GM21381 (cell line): Measurements from ENCODE around the gene SIN3A.

ENCODE experiments used
- ATAC-seq: cut with Tn5 transposase; IDR thresholded peaks from one replicate; pipeline ENCODE4 v1.9.1; 2021; ENCODE audit warnings: mild to moderate bottlenecking, moderate library complexity; ENCODE audit not compliant: unreplicated experiment

Gene SIN3A

DNA sequence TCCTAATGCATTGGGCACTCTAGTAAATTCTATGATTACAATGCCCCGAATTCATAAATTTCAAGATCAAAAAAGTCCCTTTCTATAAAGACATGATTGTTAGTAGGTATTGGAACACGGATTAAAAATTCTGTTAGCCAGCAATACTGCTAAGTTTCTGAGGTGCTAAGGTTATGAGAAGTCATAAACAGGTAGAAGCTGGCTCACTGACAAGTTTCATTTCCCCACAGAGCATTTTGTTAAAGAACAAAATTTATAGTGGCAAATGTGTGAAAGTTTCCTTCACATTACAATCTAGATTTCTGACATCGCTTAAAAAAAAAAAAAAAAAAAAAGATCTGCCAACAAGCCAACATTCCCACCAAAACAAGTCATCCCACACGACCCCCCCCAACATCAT, 70.7 kb downstream of the SIN3A start:
- ATAC-seq = no peak

DNA sequence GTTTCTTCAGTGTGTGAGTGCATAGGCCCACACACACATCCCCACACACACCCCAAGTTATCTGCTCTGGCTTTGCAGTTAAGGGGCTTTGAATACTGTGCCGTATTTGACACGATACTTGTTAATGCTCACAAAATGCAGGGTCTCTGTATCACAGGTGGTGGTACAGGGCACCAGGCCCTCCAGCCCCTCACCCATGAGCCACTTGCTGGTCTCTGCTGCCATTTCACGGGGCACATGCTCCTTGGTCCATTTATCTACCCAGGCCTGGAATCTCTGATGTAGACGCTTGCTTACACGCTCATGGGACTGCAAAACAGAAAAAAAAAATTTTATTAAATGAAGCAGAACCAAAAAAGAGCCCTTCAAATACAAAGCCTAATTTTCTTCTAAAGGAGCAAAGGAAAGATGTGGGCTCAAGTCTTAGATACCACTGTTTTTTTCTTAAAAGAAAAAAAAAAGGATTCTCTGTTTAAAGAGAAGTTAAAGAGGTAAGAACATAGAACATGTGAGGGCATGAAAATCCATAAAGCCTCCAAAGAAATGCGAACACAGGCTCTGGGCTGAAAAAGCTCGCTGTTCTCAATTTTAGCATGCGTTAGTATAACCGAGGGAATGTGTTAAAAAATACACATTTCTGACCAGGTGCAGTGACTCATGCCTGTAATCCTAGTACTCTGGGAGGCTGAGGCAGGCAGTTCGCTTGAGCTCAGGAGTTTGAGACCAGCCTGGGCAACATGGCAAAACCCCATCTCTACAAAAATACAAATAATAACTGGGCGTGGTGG, 79.4 kb downstream of the SIN3A start:
- no peak for ATAC-seq

DNA sequence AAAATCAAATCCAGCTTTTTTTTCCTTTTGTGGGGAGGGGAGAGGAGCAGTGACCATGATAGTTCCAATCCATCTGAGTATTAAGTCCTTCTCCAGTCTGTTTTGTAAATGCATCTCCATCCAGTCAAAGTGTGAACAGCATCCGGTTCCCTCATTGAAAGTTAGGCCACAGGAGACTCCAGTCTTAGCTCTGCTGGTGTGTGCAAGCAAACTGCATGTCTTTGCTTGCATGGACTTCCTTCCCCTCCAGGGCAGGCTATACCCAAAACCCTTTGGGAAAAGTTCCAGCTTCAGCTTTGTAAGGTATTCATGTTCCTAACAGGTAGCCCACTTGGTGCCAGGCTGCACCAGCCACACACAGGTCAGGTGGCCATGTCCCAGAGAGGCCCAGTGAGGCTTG, 80.0 kb downstream of the SIN3A start:
- no peak for ATAC-seq

GRCh38 chr15:75369897-75370581, 81.5 kb downstream of the SIN3A start:
- no peak for ATAC-seq

DNA sequence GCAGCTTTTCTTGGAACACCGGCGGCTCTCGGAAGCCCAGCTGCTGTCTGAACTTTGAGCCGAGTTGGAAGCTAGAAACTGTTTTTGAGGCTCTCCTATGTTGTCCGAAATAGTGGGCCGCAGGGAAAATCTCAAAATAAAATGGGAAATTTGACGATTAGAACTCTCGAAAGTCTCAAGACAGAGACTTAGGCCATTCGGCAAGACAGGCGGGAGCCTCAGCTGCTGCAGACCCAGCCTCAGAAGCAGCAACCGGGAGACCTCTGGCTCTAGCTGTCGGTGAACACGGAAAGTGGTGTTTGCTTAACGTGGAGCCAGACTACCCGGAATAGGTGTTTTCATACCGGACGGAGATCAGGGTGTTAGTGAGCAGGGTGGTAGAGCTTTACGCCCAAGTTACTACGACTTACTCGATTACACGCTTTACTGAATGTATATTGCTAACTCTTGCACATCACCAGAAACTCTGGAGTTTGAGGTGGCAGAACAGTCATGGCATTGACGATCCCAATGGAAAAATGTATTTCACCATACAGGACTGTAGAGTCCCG, 82.7 kb downstream of the SIN3A start:
- no peak for ATAC-seq

DNA sequence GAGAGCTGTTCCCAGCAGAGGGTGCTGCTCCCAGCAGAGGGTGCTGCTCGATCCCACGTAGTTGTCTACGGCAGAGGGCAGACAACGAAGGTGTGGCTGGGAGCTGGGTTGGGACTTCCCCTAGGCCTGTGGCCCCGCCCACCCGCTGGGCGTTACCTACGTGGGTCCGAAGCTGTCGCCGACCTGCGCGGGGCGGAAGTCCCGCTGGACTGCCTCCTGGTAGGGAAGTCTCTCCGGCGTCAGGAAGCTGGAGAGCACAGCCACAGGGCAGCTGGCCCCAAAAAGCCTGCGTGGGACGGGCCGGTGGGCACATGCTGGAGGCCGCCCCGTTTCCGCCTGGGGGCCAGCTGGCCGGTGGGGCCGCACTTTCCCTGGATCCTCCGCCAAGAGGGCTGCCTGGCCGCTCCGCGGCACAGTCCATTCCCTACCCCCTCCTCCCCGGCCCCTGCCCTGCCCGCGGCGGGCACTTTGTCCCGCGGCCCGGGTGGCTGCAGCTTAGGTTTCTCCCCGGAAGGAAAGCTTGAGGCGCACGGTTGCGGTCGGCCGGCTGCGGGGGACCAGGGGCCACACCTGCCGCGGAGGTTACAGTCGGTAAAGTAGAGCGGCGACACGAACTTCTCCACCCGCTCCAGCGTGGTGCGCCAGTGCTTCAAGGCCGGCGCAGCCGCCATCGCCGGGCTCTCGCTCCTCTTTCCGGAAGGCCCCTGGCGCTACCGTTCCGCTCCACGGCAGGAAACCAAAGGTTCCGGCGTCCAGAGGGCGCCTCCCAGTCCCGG, 83.4 kb downstream of the SIN3A start, which contains the start of gene MAN2C1:
Gene MAN2C1 (minus strand): TSS at position 695 of the 776 bp plus-strand sequence. CDS start 24 bp downstream, at position 671.
- ATAC-seq = peak; percentile 83

GRCh38 chr15:75367406-75367912, 84.0 kb downstream of the SIN3A start:
- no peak for ATAC-seq

GRCh38 chr15:75367006-75367405, 84.5 kb downstream of the SIN3A start:
- ATAC-seq = no peak

- ATAC-seq = no peak
Observed at GRCh38 chr15:75366163-75366562, 85.3 kb downstream of the SIN3A start.

DNA sequence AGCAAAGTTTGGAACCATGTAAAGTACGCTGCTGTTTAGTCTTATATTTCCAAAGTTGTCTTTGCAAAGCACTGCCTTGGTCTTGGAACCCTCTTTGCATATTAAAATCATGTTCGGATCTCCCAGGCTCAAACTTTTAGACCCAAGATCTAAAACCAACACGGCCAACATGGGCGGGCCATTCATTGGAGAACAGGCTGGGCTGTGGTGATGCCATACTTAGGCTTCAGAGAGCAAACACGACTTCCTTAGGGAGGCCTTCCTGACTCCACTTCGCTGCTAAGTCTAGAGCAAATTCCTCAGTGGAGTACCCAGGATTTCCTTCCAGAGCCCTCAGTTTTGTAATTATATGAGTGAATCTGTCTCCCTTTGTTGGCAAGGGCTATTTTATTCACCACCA, 86.6 kb downstream of the SIN3A start:
- no peak for ATAC-seq

- no peak for ATAC-seq
Observed at GRCh38 chr15:75363786-75364185, 87.7 kb downstream of the SIN3A start.

DNA sequence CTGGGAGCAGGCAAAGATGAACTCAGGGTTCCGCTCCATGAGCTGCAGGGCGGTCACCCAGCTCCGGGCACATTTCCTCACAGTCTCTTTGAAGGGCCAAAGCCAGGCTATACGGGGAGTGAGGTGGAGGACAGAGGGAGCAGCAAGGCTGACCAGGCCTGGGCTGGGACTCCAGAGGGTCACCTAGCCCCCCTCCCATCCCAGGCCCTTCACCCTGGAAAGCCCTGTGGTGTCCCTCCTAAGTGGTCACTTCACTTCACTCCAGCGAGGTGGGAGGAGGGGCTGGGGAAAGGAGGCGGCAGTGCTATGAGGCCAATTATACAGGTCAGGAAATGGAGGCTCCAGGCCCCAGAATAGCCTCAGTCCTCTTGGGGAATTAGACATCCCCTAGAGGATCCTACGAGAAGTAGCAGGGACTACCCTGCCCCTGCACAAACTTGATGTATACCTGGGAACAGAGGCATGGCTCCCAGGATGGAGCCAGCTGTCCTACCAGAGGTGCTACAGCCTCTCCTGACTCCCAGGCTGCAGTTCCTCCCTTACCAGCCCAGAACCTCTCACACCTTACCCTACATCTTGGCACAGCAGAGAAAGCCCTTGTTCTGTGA, 88.7 kb downstream of the SIN3A start:
- ATAC-seq = no peak

DNA sequence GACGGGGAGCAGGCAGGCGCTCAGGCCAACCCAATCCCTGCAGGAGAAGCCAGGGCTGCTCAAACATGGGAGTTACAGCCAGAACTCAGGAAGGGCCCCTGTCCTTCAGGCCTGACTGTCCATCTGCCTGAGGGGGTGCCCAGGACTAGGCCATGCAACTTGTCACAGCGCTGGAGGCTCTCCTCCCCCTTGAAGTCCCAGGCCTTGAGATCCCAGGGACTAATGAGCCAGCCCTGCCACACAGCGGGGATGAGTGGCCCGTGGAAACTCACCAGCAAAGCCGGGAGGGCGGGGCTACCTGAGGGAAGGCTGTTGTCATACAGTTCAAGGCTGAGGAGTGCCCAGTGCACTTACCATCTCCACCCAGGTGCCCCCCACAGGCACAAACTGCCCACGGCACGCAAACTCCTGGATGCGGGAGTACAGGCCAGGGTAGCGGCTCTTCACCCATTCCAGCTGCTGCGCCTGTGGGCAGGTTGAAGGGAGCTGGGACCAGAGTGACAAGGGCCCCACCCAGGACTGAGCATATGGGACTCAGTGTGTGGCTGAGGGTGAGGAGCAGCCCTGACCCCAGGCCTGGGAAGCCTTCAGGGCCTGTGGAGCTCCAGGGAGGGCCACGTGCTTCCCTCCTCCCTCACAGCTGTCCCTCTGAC, 89.4 kb downstream of the SIN3A start:
- ATAC-seq = no peak

GRCh38 chr15:75361361-75361988, 90.0 kb downstream of the SIN3A start:
- no peak for ATAC-seq

GRCh38 chr15:75360856-75361255, 90.6 kb downstream of the SIN3A start:
- no peak for ATAC-seq

- no peak for ATAC-seq
Observed at GRCh38 chr15:75360391-75360790, 91.1 kb downstream of the SIN3A start.

DNA sequence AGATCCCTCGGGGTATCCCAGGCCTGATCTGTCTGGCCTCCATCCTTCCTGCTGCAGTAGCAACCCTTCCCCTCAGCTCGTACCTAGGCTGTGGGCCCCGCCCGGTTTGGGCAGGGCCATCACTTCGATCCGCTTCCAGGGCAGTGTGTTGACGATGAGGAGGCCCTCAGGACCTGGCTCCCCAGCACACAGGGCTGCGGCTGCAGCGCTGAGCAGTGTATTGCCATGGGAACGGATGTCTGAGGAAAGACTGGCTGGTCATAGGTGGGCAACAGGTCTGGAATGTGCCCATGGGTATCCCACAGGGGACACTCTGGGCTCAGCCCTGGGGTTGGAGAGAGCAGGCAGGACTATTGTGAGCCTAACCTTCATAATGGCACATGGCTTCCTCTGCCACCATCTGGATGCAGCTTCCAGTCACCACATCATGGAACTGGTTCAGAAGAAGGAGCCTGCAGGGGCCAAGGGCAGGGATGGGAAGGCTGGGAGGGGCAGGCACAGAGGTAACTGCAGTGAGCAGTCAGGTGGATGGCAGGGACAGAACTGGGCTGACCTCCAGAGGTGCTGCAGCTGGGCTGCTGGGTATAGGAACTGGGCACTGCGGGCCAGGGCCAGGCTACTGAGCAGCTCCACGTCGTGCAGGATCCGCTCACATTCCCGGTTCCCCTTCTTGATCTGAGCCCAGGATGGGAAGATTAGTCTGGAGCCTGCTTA, 91.8 kb downstream of the SIN3A start:
- ATAC-seq = no peak

DNA sequence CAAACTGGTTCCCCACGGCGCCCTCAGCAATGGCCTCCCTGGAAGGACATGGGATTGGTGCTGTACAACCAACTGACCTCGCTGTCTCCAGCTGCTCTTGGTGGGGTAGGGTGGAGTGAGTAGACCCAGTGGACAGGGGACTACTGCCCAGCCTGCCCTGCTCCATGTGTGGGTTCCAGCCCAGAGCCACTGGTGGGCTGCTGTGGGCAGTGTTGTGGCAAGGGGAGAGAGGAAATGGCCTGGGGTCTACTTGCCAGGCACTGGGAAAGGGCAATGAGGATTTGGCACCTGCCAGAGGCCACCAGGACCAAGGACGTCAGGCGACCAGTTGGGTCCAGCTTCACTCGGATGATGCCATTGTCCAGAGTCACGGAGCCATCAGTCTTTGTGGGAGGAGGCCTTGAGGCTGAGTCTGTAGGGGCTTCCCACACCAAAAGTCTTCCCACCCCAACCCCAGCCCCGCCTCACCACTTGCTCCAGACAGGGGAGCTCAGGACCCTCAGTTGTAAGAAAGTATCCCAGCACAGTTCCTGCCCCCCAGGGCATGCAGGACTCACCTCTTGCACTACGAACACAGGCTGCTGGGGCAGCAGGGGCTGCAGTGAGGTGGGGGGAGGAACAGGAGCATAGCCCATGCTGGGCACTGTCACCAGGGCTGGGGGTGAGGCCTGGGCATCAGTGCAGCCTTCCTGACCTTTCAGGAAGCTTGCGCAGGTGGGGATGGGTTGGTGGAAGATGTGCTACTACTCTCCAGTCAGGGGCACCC, 92.5 kb downstream of the SIN3A start:
- ATAC-seq = no peak
